SK-N-SH (cell line): ENCODE results near the gene ASB17. TPM values are rescaled to one million over a fixed set of nuclear protein-coding genes. Genes with fewer than 3 reads are reported as not detected.

ENCODE experiments used
- CTCF ChIA-PET: fragments of 300-600, 350-600 bp; formaldehyde crosslinking; extraction: SDS; loops from one replicate; lab custom pipeline; 2021; lab: Yijun Ruan, JAX
- POLR2A ChIA-PET: fragments of 350-600 bp; sonication (Branson Sonifier 250); formaldehyde crosslinking; extraction: SDS; loops from one replicate; lab custom pipeline; 2020; ENCODE audit warnings: antibody characterized with exemption, inconsistent platforms; lab: Yijun Ruan, JAX
- DNase-seq: peaks from one replicate; pipeline ENCODE4 v3.0.0; 2012
- H2AFZ ChIP-seq: fragments of 200-600 bp; sonication (generic); 2 replicates; pipeline ENCODE4 v1.8.1; 2016; ENCODE audit warnings: antibody characterized with exemption, mild to moderate bottlenecking, low read depth
- H3F3A ChIP-seq: fragments of 200-600 bp; sonication (generic); replicated peaks from 2 replicates; pipeline ENCODE3; 2016; ENCODE audit warnings: antibody characterized with exemption, mild to moderate bottlenecking; ENCODE audit not compliant: insufficient read depth
- H3K27ac ChIP-seq, 2 experiments: fragments of 200-500 bp in 1 of 2; fragments of 200-600 bp in 1 of 2; sonication (Bioruptor generic) in 1 of 2; sonication (generic), shearing (Covaris generic) in 1 of 2; 2 replicates each; pipeline versions ENCODE4 v1.5.1 to v1.6.1; 2014 to 2016; ENCODE audit warnings: low read depth in 2 of 2, inconsistent platforms in 1 of 2, low read length in 1 of 2, mild to moderate bottlenecking in 1 of 2, mixed read lengths in 1 of 2
- H3K27me3 ChIP-seq: fragments of 200-600 bp; sonication (generic), shearing (Covaris generic); 2 replicates; pipeline ENCODE4 v1.6.1; 2016; ENCODE audit warnings: mixed run types; ENCODE audit not compliant: insufficient read depth
- H3K36me3 ChIP-seq, 2 experiments: fragments of 200-500 bp in 1 of 2; fragments of 200-600 bp in 1 of 2; sonication (Bioruptor generic) in 1 of 2; sonication (generic) in 1 of 2; replicated peaks in 1 of 2; 2 replicates each; pipeline versions ENCODE3 to v1.5.1; 2014 to 2016; ENCODE audit warnings: low read length in 1 of 2, mild to moderate bottlenecking in 1 of 2; ENCODE audit not compliant: insufficient read depth in 2 of 2, control insufficient read depth in 1 of 2
- H3K4me1 ChIP-seq, 2 experiments: fragments of 200-500 bp in 1 of 2; fragments of 200-600 bp in 1 of 2; sonication (Bioruptor generic) in 1 of 2; sonication (generic), shearing (Covaris generic) in 1 of 2; 2 replicates each; pipeline versions ENCODE4 v1.5.1 to v1.6.1; 2014 to 2016; ENCODE audit warnings: low read depth in 1 of 2, low read length in 1 of 2, mixed run types in 1 of 2; ENCODE audit not compliant: insufficient read depth in 2 of 2, control insufficient read depth in 1 of 2
- H3K4me2 ChIP-seq: fragments of 200-600 bp; sonication (generic), shearing (Covaris generic); 2 replicates; pipeline ENCODE4 v1.6.1; 2017; ENCODE audit warnings: mixed run types
- H3K4me3 ChIP-seq, 2 experiments: fragments of 200-500 bp in 1 of 2; fragments of 200-600 bp in 1 of 2; sonication (Bioruptor generic) in 1 of 2; sonication (generic), shearing (Covaris generic) in 1 of 2; 2 replicates each; pipeline versions ENCODE4 v1.5.1 to v1.8.1; 2014 to 2016; ENCODE audit warnings: low read depth in 2 of 2, inconsistent platforms in 1 of 2, low read length in 1 of 2, mild to moderate bottlenecking in 1 of 2, mixed read lengths in 1 of 2, moderate library complexity in 1 of 2
- H3K79me2 ChIP-seq: fragments of 200-600 bp; sonication (generic); 2 replicates; pipeline ENCODE4 v1.8.1; 2017; ENCODE audit warnings: mild to moderate bottlenecking; ENCODE audit not compliant: insufficient read depth
- H3K9ac ChIP-seq: fragments of 200-600 bp; sonication (generic); 2 replicates; pipeline ENCODE4 v1.6.1; 2017; ENCODE audit warnings: mixed run types
- H3K9me2 ChIP-seq: fragments of 200-600 bp; sonication (generic); 2 replicates; pipeline ENCODE4 v1.6.1; 2017; ENCODE audit warnings: mixed run types
- H3K9me3 ChIP-seq: fragments of 200-600 bp; sonication (generic); 2 replicates; pipeline ENCODE4 v1.6.1; 2017; ENCODE audit warnings: mixed run types, mild to moderate bottlenecking, moderate library complexity
- H4K20me1 ChIP-seq: fragments of 200-600 bp; sonication (generic); 2 replicates; pipeline ENCODE4 v1.6.1; 2017; ENCODE audit warnings: mild to moderate bottlenecking, mixed run types; ENCODE audit not compliant: insufficient read depth
- CTCF ChIP-seq: fragments of 200-600 bp; sonication (generic); IDR thresholded peaks from 2 replicates; pipeline ENCODE4 v1.6.1; 2017; ENCODE audit warnings: antibody characterized with exemption, mild to moderate bottlenecking, moderate library complexity
- EP300 ChIP-seq, 2 experiments: IDR thresholded peaks; 2 replicates each; pipeline versions ENCODE4 v1.4.0 to v1.6.1; 2012; ENCODE audit warnings: borderline replicate concordance in 1 of 2, low read depth in 1 of 2, low read length in 1 of 2
- FOSL2 ChIP-seq: IDR thresholded peaks from 2 replicates; pipeline ENCODE4 v1.4.0; 2012; ENCODE audit warnings: low read depth, mild to moderate bottlenecking, moderate library complexity, borderline replicate concordance
- IRF3 ChIP-seq: fragments of 150-350 bp; IDR thresholded peaks from 2 replicates; pipeline ENCODE4 v1.6.1; 2016; ENCODE audit warnings: mild to moderate bottlenecking, low read depth, low read length
- JUND ChIP-seq: IDR thresholded peaks from 2 replicates; pipeline ENCODE4 v1.4.0; 2012
- MAX ChIP-seq: IDR thresholded peaks from 2 replicates; pipeline ENCODE4 v1.4.0; 2012; ENCODE audit warnings: low read depth
- MEF2A ChIP-seq: IDR thresholded peaks from 2 replicates; pipeline ENCODE4 v1.4.0; 2012; ENCODE audit warnings: low read depth, borderline replicate concordance
- NRF1 ChIP-seq: IDR thresholded peaks from 2 replicates; pipeline ENCODE4 v1.6.1; 2012; ENCODE audit warnings: low read depth, mild to moderate bottlenecking, low read length
- PBX3 ChIP-seq: IDR thresholded peaks from 2 replicates; pipeline ENCODE4; 2012
- RCOR1 ChIP-seq: fragments of 150-350 bp; IDR thresholded peaks from 2 replicates; pipeline ENCODE4 v1.6.1; 2017; ENCODE audit warnings: antibody characterized with exemption, low read length
- RFX5 ChIP-seq: IDR thresholded peaks from 2 replicates; pipeline ENCODE4 v1.6.1; 2012; ENCODE audit warnings: mild to moderate bottlenecking, improper control_type of control experiment, low read length
- SIN3A ChIP-seq: IDR thresholded peaks from 2 replicates; pipeline ENCODE4 v1.6.1; 2012; ENCODE audit warnings: low read depth, mild to moderate bottlenecking, low read length, moderate library complexity, borderline replicate concordance
- TCF12 ChIP-seq: IDR thresholded peaks from 2 replicates; pipeline ENCODE4 v1.4.0; 2012
- TEAD4 ChIP-seq: IDR thresholded peaks from 2 replicates; pipeline ENCODE4 v1.4.0; 2012; ENCODE audit warnings: mild to moderate bottlenecking, borderline replicate concordance; ENCODE audit not compliant: insufficient read depth
- ZBTB33 ChIP-seq: IDR thresholded peaks from 2 replicates; pipeline ENCODE4 v1.4.0; 2012; ENCODE audit warnings: low read depth, borderline replicate concordance
- polyA plus RNA-seq, 3 experiments: library from polyadenylated mRNA; depleted of rRNA; stranded (reverse); fragments of >200 nt; gene quantifications; 2 replicates each; pipeline ENCODE4 v1.2.3, GENCODE V29; 2012

ASB17 gene
- polyA plus RNA-seq, 1 of the 3 experiments (the other 2 are of a cell fraction): not detected

- H3K9me2 ChIP-seq: no peaks in the 10 kb centered on the region
- no peaks in the 10 kb centered on the region for H3K79me2 ChIP-seq
- no peak overlapping the region for H2AFZ ChIP-seq
- H3K9me3 ChIP-seq: no peaks in the 10 kb centered on the region
- ChIA-PET CTCF (no interaction called here), POLR2A (no interaction called here)
- H3K27ac ChIP-seq: peak overlapping the region in 1 of 2 experiments; percentile 23; a peak in 2 of 4 replicates
- no peaks in the 10 kb centered on the region; a peak in 2 of 4 replicates for H3K4me1 ChIP-seq
- H3K27me3 ChIP-seq: no peaks in the 10 kb centered on the region
- no peak overlapping the region for H3K9ac ChIP-seq
- peaks cover 5% of the 10 kb centered on the region for H3F3A ChIP-seq
- TF ChIP-seq EP300 (IDR thresholded peaks at IDR 0.05; ENCODE audit: borderline replicate concordance in 1 of 2, low read depth in 1 of 2, low read length in 1 of 2): peak in 1 of 2 experiments; percentile 57; a peak in 1 of 4 replicates
- no peak for TF ChIP-seq NRF1
- no peak for TF ChIP-seq CTCF
- peak; percentile 42; the same call in 1 of the 2 replicates for TF ChIP-seq TEAD4
- peak; percentile 59 for TF ChIP-seq TCF12
- TF ChIP-seq JUND: peak; percentile 57
- TF ChIP-seq RCOR1: no peak
- no peak for TF ChIP-seq SIN3A
- TF ChIP-seq FOSL2: peak; percentile 34; the same call in 1 of the 2 replicates
- TF ChIP-seq MAX: no peak
- no peak for TF ChIP-seq MEF2A
- peak; percentile 64; the same call in 1 of the 2 replicates for TF ChIP-seq PBX3
- TF ChIP-seq IRF3: no peak
- no peak for TF ChIP-seq RFX5
- TF ChIP-seq ZBTB33: no peak
- H3K4me2 ChIP-seq: no peak overlapping the region
- DNase-seq: no peak
- no peaks in the 10 kb centered on the region for H3K36me3 ChIP-seq
- H3K4me3 ChIP-seq: no peak overlapping the region
- no peaks in the 10 kb centered on the region for H4K20me1 ChIP-seq
Measured at GRCh38 chr1:75970631-75971030, 38.4 kb upstream of the ASB17 start.
